IPS-18c (cell line): ENCODE data around the gene RNF213.
A peak's percentile ranks its signal among the peaks of the same experiment; 100 is the strongest.

Experiments
- H3K4me3 ChIP-seq: 2 replicates; pipeline ENCODE4 v1.7.0; 2013; ENCODE audit warnings: low read depth, mild to moderate bottlenecking, low read length, moderate library complexity; ENCODE audit not compliant: insufficient read depth
- H3K9me3 ChIP-seq: one replicate; pipeline ENCODE4 v1.6.1; 2013; ENCODE audit warnings: mild to moderate bottlenecking, low read length, moderate library complexity; ENCODE audit not compliant: control insufficient read depth, insufficient read depth

Gene RNF213

GRCh38 chr17:80429356-80430275 lies 169.0 kb downstream of the RNF213 start:
- H3K9me3 ChIP-seq: no peaks in the 10 kb centered on the region
- no peak overlapping the region for H3K4me3 ChIP-seq

- Histone ChIP-seq H3K9me3 (no peaks in the 10 kb centered on the region), H3K4me3 (no peak overlapping the region)
These were observed 170.0 kb downstream of the RNF213 start for GRCh38 chr17:80430446-80431245.

- H3K4me3 ChIP-seq: no peak overlapping the region
- H3K9me3 ChIP-seq: no peaks in the 10 kb centered on the region
These were observed 170.9 kb downstream of the RNF213 start for GRCh38 chr17:80431246-80432195.

- no peak overlapping the region for H3K4me3 ChIP-seq
- no peaks in the 10 kb centered on the region for H3K9me3 ChIP-seq
These were observed 171.8 kb downstream of the RNF213 start for GRCh38 chr17:80432350-80432955.

GRCh38 chr17:80432961-80433550 lies 172.4 kb downstream of the RNF213 start:
- no peak overlapping the region for H3K4me3 ChIP-seq
- H3K9me3 ChIP-seq: no peaks in the 10 kb centered on the region

GRCh38 chr17:80433916-80434666 lies 173.4 kb downstream of the RNF213 start:
- Histone ChIP-seq H3K4me3 (no peak overlapping the region), H3K9me3 (no peaks in the 10 kb centered on the region)

- no peak overlapping the region for H3K4me3 ChIP-seq
- no peaks in the 10 kb centered on the region for H3K9me3 ChIP-seq
These were observed 176.9 kb downstream of the RNF213 start for GRCh38 chr17:80437532-80437931.

- Histone ChIP-seq H3K9me3 (no peaks in the 10 kb centered on the region), H3K4me3 (no peak overlapping the region)
These were observed 178.2 kb downstream of the RNF213 start for GRCh38 chr17:80438806-80439205.

- H3K9me3 ChIP-seq: no peaks in the 10 kb centered on the region
- H3K4me3 ChIP-seq: no peak overlapping the region
These were observed 178.8 kb downstream of the RNF213 start for GRCh38 chr17:80439499-80439898.

- H3K4me3 ChIP-seq: no peak overlapping the region
- H3K9me3 ChIP-seq: no peaks in the 10 kb centered on the region
These were observed 180.5 kb downstream of the RNF213 start for GRCh38 chr17:80441133-80441578.

- Histone ChIP-seq H3K4me3 (no peak overlapping the region), H3K9me3 (no peaks in the 10 kb centered on the region)
These were observed 181.1 kb downstream of the RNF213 start for GRCh38 chr17:80441598-80442322.

- H3K9me3 ChIP-seq: no peaks in the 10 kb centered on the region
- H3K4me3 ChIP-seq: no peak overlapping the region
These were observed 181.6 kb downstream of the RNF213 start for GRCh38 chr17:80442323-80442659.

- H3K9me3 ChIP-seq: no peaks in the 10 kb centered on the region
- no peak overlapping the region for H3K4me3 ChIP-seq
These were observed 182.1 kb downstream of the RNF213 start for GRCh38 chr17:80442764-80443163.

GRCh38 chr17:80443498-80443897 lies 182.8 kb downstream of the RNF213 start:
- no peak overlapping the region; the same call in 1 of the 2 replicates for H3K4me3 ChIP-seq
- H3K9me3 ChIP-seq: no peaks in the 10 kb centered on the region

GRCh38 chr17:80443916-80444643 lies 183.4 kb downstream of the RNF213 start:
- peak overlapping the region; percentile 20; the same call in 1 of the 2 replicates for H3K4me3 ChIP-seq

More at GRCh38 chr17:80443916-80444643, 183.4 kb downstream of the RNF213 start:
- no peaks in the 10 kb centered on the region for H3K9me3 ChIP-seq
